HFFc6 (cell line): ENCODE data around the gene SLC29A3. TPM values are rescaled to one million over a fixed set of nuclear protein-coding genes. Genes with fewer than 3 reads are reported as not detected.

Source experiments
- DNase-seq: peaks from one replicate; pipeline ENCODE4 v3.0.0-alpha.2; 2018
- H3K27ac Mint-ChIP-seq: 2 replicates; pipeline ENCODE4 v1.8.0; 2020; ENCODE audit warnings: mild to moderate bottlenecking, mixed read lengths
- H3K27me3 Mint-ChIP-seq: 2 replicates; pipeline ENCODE4 v1.8.0; 2021; ENCODE audit warnings: mild to moderate bottlenecking, moderate library complexity, mixed read lengths; ENCODE audit not compliant: insufficient read depth
- H3K36me3 Mint-ChIP-seq: 2 replicates; pipeline ENCODE4 v1.8.0; 2021; ENCODE audit warnings: low read depth, mixed read lengths
- H3K4me1 Mint-ChIP-seq: 2 replicates; pipeline ENCODE4 v1.8.0; 2020; ENCODE audit warnings: low read depth, mixed read lengths
- H3K4me3 Mint-ChIP-seq: 2 replicates; pipeline ENCODE4 v1.8.0; 2020; ENCODE audit warnings: mild to moderate bottlenecking, moderate library complexity, mixed read lengths
- H3K9me3 Mint-ChIP-seq: 2 replicates; pipeline ENCODE4 v1.8.0; 2020; ENCODE audit warnings: mild to moderate bottlenecking, mixed read lengths
- total RNA-seq, 6 experiments: library from RNA; stranded (reverse); fragmentation: NEBNext Ultra II Directional; extraction: Animal tissue kit (Norgen Biotek cat#: 25700); gene quantifications; 2 replicates in 1 of 6; 3 replicates in 5 of 6; pipeline ENCODE4 v1.2.3, GENCODE V29; 2021
- TF ChIP-seq, protein P1 (sequence below): fragments of 200-600 bp; sonication (generic); IDR thresholded peaks from 2 replicates; pipeline ENCODE4 v1.5.0; 2021; ENCODE audit warnings: antibody characterized with exemption, mild to moderate bottlenecking

SLC29A3 gene
- total RNA-seq, 6 experiments from 2014 or later, result 2.1 to 4.4 (median 2.7) TPM

DNA sequence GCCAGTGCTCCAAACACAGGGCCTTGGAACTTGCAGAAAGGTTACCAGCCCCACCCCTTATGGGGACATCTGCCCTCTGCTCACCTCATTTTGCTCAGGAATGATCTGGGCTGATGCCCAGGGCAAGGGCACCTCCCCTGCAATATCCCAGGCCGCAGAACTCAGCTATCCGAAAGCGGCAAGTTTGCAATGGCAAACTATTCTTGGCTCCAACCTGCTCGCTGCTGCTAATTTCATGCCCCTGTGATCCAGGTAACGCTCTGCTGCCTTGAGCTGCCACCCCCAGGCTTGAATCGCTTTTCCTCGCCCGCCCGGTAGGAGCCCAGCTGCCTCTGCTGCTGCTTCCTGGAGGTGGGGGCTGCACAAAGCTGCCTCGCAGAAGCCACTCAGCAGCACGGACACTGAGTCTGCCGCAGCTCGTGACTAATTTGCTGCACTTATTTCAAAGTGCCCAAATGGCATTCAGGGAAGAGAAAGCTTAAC, 18.2 kb downstream of the SLC29A3 start:
- H3K27me3 Mint-ChIP-seq, result peaks cover 30% of the 10 kb centered on the region
- peaks cover 15% of the 10 kb centered on the region; the same call in 1 of the 2 replicates for H3K4me1 Mint-ChIP-seq
- no peak overlapping the region for H3K4me3 Mint-ChIP-seq
- H3K27ac Mint-ChIP-seq, result no peak overlapping the region
- TF ChIP-seq, protein P1, sequence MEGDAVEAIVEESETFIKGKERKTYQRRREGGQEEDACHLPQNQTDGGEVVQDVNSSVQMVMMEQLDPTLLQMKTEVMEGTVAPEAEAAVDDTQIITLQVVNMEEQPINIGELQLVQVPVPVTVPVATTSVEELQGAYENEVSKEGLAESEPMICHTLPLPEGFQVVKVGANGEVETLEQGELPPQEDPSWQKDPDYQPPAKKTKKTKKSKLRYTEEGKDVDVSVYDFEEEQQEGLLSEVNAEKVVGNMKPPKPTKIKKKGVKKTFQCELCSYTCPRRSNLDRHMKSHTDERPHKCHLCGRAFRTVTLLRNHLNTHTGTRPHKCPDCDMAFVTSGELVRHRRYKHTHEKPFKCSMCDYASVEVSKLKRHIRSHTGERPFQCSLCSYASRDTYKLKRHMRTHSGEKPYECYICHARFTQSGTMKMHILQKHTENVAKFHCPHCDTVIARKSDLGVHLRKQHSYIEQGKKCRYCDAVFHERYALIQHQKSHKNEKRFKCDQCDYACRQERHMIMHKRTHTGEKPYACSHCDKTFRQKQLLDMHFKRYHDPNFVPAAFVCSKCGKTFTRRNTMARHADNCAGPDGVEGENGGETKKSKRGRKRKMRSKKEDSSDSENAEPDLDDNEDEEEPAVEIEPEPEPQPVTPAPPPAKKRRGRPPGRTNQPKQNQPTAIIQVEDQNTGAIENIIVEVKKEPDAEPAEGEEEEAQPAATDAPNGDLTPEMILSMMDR, result no peak
- no peak for DNase-seq
- no peaks in the 10 kb centered on the region for H3K9me3 Mint-ChIP-seq
- no peaks in the 10 kb centered on the region for H3K36me3 Mint-ChIP-seq

DNA sequence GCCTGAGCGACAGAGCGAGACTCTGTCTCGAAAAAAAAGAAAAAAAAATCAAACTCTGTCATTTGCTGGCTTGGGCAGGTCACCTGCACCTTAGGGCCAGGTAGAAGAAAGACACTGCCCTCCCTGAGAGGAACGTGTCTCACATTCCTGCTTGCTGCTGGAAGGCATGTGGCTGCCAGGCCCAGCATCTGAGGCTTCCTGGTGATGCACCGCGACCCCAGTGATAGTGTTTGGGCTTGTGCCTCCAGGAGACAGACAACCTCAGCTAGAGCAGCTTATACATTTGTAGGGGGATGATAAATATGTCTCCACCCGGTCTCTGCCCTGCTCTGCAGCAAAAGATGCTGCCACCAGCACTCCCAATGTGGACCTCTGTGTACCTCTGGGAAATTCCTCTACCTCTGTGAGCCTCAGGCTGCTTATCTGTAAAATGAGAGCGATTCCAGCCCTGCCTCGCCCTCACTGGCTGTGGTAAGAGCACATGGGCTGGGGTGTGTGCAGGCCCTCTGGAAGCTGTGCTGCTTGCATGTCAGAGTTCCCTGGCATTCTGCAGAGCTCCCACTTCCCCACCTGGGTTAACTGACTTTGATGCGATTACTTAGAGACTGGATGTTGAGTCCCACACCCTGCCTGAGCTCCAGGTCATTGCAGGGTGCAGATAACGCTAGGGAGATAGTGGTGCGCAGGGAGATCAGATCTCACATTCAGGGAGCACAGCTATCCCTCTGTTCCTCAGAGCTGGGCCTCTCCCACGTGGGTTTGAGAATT, 19.9 kb downstream of the SLC29A3 start:
- no peaks in the 10 kb centered on the region for H3K9me3 Mint-ChIP-seq
- no peaks in the 10 kb centered on the region for H3K36me3 Mint-ChIP-seq
- no peak for DNase-seq
- TF ChIP-seq, protein P1, result no peak
- H3K27ac Mint-ChIP-seq, result no peak overlapping the region
- peaks cover 30% of the 10 kb centered on the region for H3K27me3 Mint-ChIP-seq
- no peak overlapping the region for H3K4me3 Mint-ChIP-seq
- H3K4me1 Mint-ChIP-seq, result peaks cover 21% of the 10 kb centered on the region

DNA sequence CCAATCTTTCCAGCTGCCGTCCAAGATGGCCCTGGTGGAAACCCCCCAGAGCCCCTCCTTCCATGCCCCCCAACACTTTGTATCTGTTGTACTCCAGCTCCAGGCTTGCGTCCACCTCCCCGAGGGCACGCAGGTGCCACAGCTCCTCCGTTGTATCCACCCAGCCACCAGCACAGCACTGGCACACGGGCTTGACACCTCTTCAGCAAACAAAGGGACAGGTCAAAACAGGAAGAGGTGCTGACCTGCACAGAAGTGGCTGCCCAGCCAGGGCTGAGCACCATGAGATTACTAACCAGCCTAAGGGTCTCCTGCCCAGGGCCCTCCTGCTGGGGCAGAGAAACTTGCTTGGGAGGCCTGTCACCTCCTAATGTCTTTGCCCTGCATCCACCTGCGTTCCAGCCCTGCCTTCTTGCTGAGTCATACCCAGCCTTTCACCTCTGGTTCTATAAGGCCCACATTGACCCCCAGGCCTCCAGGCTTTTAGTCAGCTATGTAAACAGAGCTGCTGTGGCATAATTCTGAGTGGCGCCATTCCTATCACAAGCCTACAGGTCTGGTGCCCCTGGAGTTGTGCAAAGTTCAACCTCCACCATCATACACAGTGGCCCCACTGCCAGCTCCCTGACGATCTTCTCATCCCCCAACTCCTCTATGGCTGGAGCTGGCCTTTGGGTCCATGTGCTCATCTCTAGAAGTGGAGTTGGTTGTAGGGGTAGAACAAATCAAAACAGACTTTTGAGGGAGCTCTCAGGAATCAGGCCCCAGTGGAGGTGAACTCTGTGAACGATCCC, 20.9 kb downstream of the SLC29A3 start:
- peaks cover 21% of the 10 kb centered on the region for H3K4me1 Mint-ChIP-seq
- no peaks in the 10 kb centered on the region for H3K36me3 Mint-ChIP-seq
- H3K27ac Mint-ChIP-seq, result no peak overlapping the region
- peaks cover 30% of the 10 kb centered on the region for H3K27me3 Mint-ChIP-seq
- TF ChIP-seq, protein P1, result no peak
- H3K4me3 Mint-ChIP-seq, result no peak overlapping the region
- H3K9me3 Mint-ChIP-seq, result no peaks in the 10 kb centered on the region
- DNase-seq, result no peak

DNA sequence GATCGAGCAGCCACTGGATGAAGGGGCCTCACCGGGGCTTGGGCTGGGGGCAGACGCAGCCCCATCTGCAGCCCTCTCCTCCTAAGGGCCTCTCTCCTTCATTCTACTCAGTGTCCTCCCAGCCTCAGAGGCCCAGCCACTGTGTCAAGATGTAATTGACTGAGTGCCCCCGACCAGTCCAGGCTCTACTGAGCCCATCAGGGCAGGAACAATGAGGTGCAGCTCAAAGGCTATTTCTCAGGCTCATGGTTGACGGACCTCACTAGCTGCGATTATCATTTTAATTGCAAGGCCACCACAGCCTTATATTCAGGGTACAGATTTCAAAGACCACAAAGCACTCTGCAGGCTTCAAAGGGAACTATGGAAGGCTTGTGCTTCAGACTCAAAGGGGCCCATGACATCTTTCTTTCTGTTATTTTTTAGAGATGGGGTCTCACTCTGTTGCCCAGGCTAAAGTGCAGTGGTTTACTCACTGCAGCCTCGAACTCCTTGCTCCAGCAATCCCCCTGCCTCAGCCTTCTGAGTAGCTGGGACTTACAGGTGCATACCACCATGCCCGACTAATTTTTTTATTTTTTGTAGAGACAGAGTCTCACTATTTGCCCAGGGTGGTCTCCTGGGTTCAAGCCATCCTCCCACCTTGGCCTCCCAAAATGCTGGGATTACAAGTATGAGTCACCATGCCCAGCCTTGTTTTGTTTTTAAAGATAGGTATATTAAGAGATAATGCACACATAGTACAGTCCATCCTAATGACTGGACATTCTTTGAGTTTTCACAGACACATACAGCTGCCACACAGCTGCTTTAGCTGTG, 23.7 kb downstream of the SLC29A3 start:
- Mint-ChIP-seq H3K27ac (no peak overlapping the region), H3K4me3 (no peak overlapping the region)
- TF ChIP-seq, protein P1, result no peak

DNA sequence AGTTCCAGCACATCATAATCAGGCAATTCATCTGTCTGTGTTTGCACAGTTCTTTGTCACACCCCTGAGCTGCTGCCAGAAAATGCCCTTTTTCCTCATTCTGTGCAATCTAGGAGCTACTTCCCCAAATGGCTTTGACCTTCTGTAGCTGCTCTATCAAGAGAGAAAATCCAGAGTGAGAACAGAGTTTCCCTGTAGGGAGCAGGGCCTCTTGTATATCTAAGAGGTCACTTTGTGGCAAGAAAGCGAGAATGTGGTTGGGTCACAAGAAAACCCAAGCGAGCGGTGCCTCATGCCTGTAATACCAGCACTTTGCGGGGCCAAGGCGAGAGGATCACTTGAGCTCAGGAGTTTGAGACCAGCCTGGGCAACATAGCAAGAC, 24.3 kb downstream of the SLC29A3 start:
- peaks cover 21% of the 10 kb centered on the region for H3K4me1 Mint-ChIP-seq
- H3K27ac Mint-ChIP-seq, result no peak overlapping the region
- peaks cover 18% of the 10 kb centered on the region for H3K27me3 Mint-ChIP-seq
- TF ChIP-seq, protein P1, result no peak
- no peak overlapping the region for H3K4me3 Mint-ChIP-seq
- DNase-seq, result no peak
- no peaks in the 10 kb centered on the region for H3K36me3 Mint-ChIP-seq
- no peaks in the 10 kb centered on the region for H3K9me3 Mint-ChIP-seq

More for the DNA sequence above, 23.7 kb downstream of the SLC29A3 start:
- H3K4me1 Mint-ChIP-seq, result peaks cover 21% of the 10 kb centered on the region
- peak; percentile 16 for DNase-seq
- no peaks in the 10 kb centered on the region for H3K36me3 Mint-ChIP-seq
- peaks cover 18% of the 10 kb centered on the region for H3K27me3 Mint-ChIP-seq
- no peaks in the 10 kb centered on the region for H3K9me3 Mint-ChIP-seq
